ENCODE measurements around the gene EIF1AD. TPM values are rescaled to one million over a fixed set of nuclear protein-coding genes. Genes with fewer than 3 reads are reported as not detected.
"Not testable (repeated sequence)": the region's sequence is repeated elsewhere in the genome, so short reads cannot be mapped to it uniquely, and the experiment has no call there.

Gene EIF1AD
- total RNA-seq, 1 donor from 2014 or later: 34.9 TPM

GRCh38 chr11:65958291-65958690, 43.7 kb downstream of the EIF1AD start:
- Mint-ChIP-seq H3K9me3 (ENCODE audit: unreplicated experiment) (no peaks in the 10 kb centered on the region), H3K4me3 (ENCODE audit: unreplicated experiment) (no peak overlapping the region), H3K27me3 (ENCODE audit: unreplicated experiment) (peaks cover 10% of the 10 kb centered on the region), H3K27ac (ENCODE audit: unreplicated experiment) (no peak overlapping the region), H3K36me3 (ENCODE audit: low read depth, unreplicated experiment) (peaks cover 5% of the 10 kb centered on the region), H3K4me1 (ENCODE audit: unreplicated experiment) (peaks cover 18% of the 10 kb centered on the region)
- no peak for DNase-seq (ENCODE audit: low spot score)
- TF ChIP-seq, protein P1, sequence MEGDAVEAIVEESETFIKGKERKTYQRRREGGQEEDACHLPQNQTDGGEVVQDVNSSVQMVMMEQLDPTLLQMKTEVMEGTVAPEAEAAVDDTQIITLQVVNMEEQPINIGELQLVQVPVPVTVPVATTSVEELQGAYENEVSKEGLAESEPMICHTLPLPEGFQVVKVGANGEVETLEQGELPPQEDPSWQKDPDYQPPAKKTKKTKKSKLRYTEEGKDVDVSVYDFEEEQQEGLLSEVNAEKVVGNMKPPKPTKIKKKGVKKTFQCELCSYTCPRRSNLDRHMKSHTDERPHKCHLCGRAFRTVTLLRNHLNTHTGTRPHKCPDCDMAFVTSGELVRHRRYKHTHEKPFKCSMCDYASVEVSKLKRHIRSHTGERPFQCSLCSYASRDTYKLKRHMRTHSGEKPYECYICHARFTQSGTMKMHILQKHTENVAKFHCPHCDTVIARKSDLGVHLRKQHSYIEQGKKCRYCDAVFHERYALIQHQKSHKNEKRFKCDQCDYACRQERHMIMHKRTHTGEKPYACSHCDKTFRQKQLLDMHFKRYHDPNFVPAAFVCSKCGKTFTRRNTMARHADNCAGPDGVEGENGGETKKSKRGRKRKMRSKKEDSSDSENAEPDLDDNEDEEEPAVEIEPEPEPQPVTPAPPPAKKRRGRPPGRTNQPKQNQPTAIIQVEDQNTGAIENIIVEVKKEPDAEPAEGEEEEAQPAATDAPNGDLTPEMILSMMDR (IDR thresholded peaks at IDR 0.05; ENCODE audit: unreplicated experiment): no peak

DNA sequence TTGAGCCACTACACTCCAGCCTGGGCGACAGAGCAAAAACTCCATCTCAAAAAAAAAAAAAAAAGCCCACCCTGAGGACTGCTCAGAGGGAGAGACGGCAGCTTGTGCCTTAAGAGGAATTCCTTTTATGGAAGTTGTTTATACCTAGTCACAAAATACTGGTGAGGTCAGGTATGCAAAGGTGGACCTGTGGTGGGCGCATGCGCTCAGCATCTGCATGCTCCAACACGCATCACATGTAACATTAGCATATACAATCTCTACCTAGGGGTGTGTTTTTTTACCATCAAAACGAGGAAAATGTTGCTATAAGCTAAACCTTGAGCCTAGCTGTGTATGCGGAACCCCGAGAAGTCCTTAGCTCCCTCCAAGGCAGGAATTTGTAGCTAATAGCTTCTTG, 47.2 kb downstream of the EIF1AD start:
- Mint-ChIP-seq H3K27me3 (ENCODE audit: unreplicated experiment) (peaks cover 2% of the 10 kb centered on the region), H3K9me3 (ENCODE audit: unreplicated experiment) (no peaks in the 10 kb centered on the region), H3K4me3 (ENCODE audit: unreplicated experiment) (no peak overlapping the region), H3K4me1 (ENCODE audit: unreplicated experiment) (no peaks in the 10 kb centered on the region), H3K36me3 (ENCODE audit: low read depth, unreplicated experiment) (no peaks in the 10 kb centered on the region), H3K27ac (ENCODE audit: unreplicated experiment) (no peak overlapping the region)
- DNase-seq (ENCODE audit: low spot score): no peak
- TF ChIP-seq, protein P1 (IDR thresholded peaks at IDR 0.05; ENCODE audit: unreplicated experiment): no peak

DNA sequence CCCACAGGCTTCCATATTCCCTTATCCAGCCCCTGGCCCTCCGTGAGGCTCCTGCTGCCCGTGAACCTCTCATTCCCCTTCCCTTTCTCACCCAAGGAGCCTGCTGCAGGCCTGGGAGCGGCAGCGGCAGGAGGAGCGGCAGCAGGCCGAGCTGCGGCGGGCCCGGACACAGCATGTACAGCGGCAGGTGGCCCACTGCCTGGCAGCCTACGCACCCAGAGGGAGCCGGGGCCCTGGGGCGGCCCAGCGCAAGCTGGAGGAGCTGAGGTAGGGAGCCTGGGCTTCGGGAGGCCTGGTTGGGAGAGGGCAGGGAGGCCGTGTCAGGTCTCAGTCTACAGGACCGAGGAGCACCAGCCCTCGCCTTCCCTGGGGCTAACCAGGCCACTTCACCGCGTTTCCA, 48.5 kb downstream of the EIF1AD start:
- TF ChIP-seq, protein P1 (IDR thresholded peaks at IDR 0.05; ENCODE audit: unreplicated experiment): no peak
- DNase-seq (ENCODE audit: low spot score): no peak
- Mint-ChIP-seq H3K36me3 (ENCODE audit: low read depth, unreplicated experiment) (no peaks in the 10 kb centered on the region), H3K9me3 (ENCODE audit: unreplicated experiment) (no peaks in the 10 kb centered on the region), H3K27ac (ENCODE audit: unreplicated experiment) (no peak overlapping the region), H3K4me3 (ENCODE audit: unreplicated experiment) (no peak overlapping the region), H3K4me1 (ENCODE audit: unreplicated experiment) (no peaks in the 10 kb centered on the region), H3K27me3 (ENCODE audit: unreplicated experiment) (peaks cover 2% of the 10 kb centered on the region)

- Mint-ChIP-seq H3K36me3 (ENCODE audit: low read depth, unreplicated experiment) (no peaks in the 10 kb centered on the region), H3K27me3 (ENCODE audit: unreplicated experiment) (peaks cover 3% of the 10 kb centered on the region), H3K27ac (ENCODE audit: unreplicated experiment) (no peak overlapping the region), H3K4me3 (ENCODE audit: unreplicated experiment) (no peak overlapping the region), H3K4me1 (ENCODE audit: unreplicated experiment) (no peaks in the 10 kb centered on the region), H3K9me3 (ENCODE audit: unreplicated experiment) (no peaks in the 10 kb centered on the region)
- TF ChIP-seq, protein P1 (IDR thresholded peaks at IDR 0.05; ENCODE audit: unreplicated experiment): no peak
- no peak for DNase-seq (ENCODE audit: low spot score)
Measured at GRCh38 chr11:65952052-65952521, 49.9 kb downstream of the EIF1AD start.

- not testable (repeated sequence) for DNase-seq (ENCODE audit: low spot score); H3K4me1 Mint-ChIP-seq (ENCODE audit: unreplicated experiment); H3K4me3 Mint-ChIP-seq (ENCODE audit: unreplicated experiment); H3K36me3 Mint-ChIP-seq (ENCODE audit: low read depth, unreplicated experiment); H3K27me3 Mint-ChIP-seq (ENCODE audit: unreplicated experiment); H3K27ac Mint-ChIP-seq (ENCODE audit: unreplicated experiment); H3K9me3 Mint-ChIP-seq (ENCODE audit: unreplicated experiment)
Measured at GRCh38 chr11:65951641-65952040, 50.3 kb downstream of the EIF1AD start.

DNA sequence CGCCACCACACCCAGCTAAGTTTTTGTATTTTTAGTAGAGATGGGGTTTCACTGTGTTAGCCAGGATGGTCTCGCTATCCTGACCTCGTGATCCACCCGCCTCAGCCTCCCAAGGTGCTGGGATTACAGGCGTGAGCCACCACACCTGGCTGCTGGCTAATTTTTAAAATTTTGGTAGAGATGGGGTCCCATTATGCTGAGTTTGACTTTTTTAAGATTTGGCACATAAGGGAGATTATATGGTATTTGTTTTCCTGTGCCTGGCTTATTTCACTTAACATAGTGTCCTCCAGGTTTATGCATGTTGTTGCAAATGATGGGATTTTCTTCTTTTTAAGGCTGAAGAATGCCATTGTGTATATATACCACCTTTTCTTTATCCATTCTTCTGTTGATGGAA, 51.2 kb downstream of the EIF1AD start:
- not testable (repeated sequence) for H3K9me3 Mint-ChIP-seq (ENCODE audit: unreplicated experiment); H3K4me3 Mint-ChIP-seq (ENCODE audit: unreplicated experiment); H3K27ac Mint-ChIP-seq (ENCODE audit: unreplicated experiment); H3K27me3 Mint-ChIP-seq (ENCODE audit: unreplicated experiment); H3K4me1 Mint-ChIP-seq (ENCODE audit: unreplicated experiment); H3K36me3 Mint-ChIP-seq (ENCODE audit: low read depth, unreplicated experiment); DNase-seq (ENCODE audit: low spot score)

Data from endothelial cell (in vitro differentiated cells).